Measurements from ENCODE around the gene COA6.
"Not testable (repeated sequence)": the region's sequence is repeated elsewhere in the genome, so short reads cannot be mapped to it uniquely, and the experiment has no call there.

The COA6 gene

DNA sequence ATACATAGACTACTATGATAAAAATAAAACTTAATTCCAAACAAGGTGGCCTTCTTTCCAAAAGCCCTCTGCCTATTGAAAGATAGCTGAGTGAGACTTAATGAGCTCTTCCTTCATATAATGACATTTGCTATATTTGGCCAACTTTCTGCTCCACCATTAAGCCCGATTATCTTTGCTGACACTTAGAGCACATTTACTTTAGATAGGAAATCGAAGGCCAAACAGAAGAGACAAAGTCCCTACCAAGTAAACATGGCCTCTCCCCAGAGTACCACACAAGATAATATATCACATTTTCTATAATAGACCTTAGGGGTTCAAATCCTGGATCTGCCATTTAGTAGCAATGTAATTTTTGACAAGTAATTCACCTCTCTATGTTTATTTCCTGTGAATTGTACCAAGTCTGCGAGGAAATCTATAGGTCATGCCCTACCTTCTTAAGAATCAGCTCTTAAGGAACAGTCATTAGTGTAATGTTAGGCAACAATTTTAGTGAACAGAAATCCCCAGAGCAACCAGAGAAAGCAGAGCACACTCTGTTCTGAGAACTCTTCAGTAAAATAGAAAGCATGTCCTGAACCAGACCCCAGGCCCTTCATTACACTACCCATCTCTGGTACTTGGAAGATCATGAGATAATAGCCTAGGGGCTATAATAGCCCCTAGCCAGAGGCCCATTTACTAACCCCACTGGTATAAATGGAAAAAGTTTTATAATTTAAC, 17.3 kb upstream of the COA6 start:
- TF ChIP-seq, protein P1, sequence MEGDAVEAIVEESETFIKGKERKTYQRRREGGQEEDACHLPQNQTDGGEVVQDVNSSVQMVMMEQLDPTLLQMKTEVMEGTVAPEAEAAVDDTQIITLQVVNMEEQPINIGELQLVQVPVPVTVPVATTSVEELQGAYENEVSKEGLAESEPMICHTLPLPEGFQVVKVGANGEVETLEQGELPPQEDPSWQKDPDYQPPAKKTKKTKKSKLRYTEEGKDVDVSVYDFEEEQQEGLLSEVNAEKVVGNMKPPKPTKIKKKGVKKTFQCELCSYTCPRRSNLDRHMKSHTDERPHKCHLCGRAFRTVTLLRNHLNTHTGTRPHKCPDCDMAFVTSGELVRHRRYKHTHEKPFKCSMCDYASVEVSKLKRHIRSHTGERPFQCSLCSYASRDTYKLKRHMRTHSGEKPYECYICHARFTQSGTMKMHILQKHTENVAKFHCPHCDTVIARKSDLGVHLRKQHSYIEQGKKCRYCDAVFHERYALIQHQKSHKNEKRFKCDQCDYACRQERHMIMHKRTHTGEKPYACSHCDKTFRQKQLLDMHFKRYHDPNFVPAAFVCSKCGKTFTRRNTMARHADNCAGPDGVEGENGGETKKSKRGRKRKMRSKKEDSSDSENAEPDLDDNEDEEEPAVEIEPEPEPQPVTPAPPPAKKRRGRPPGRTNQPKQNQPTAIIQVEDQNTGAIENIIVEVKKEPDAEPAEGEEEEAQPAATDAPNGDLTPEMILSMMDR (IDR thresholded peaks at IDR 0.05; ENCODE audit: insufficient read depth, missing control alignments), result no peak
- FAIRE-seq (peak; percentile 93), DNase-seq (ENCODE audit: insufficient read length, low spot score) (no peak)

DNA sequence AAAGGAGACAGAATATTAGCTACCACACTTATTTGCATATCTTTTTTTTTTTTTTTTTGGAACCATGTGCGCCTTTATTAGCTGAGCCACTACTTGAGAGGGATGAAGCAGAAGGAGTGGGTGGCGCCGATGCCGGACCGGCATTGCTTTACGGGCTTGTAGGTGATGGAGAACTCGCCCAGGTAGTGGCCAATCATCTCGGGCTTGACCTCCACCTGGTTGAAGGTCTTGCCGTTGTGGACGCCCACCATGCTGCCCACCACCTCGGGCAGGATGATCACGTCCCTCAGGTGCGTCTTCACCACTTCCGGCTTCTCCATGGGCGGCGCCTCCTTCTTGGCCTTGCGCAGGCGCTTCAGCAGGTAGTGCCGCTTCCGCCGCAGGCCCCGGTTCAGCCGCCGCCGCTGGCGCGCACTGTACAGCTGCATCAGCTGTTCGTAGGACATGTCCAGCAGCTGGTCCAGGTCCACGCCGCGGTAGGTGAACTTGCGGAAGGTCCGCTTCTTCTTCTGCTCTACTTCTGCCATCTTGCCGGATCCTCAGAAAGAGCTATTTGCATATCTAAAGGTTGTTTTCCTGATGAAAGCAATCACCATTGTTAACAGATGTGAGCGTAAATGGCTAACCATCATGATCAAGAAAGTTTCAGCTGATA, 16.5 kb upstream of the COA6 start:
- FAIRE-seq, result peak; percentile 80

DNA sequence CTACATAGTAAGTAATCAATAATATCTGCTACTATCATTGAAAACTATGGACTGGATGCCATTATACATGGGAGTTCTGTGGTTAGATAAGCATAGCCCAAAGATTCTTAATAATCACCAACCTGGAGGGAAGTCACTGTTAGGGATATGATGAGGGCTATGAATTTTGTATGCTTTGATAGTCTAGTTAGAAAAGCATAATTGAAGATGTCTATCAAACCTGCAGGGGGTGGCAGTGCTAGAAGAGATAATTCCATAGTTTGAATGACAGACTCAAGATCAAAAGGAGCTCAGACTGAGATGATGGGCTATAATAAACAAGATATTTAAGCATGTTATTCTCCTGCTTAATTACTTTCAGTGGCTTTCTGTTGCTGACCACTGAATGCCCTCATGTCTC, 15.4 kb upstream of the COA6 start:
- FAIRE-seq (peak; percentile 71), DNase-seq (ENCODE audit: insufficient read length, low spot score) (no peak)
- TF ChIP-seq, protein P1 (IDR thresholded peaks at IDR 0.05; ENCODE audit: insufficient read depth, missing control alignments), result no peak

More for the DNA sequence above, 16.5 kb upstream of the COA6 start:
- not testable (repeated sequence) for DNase-seq (ENCODE audit: insufficient read length, low spot score)

DNA sequence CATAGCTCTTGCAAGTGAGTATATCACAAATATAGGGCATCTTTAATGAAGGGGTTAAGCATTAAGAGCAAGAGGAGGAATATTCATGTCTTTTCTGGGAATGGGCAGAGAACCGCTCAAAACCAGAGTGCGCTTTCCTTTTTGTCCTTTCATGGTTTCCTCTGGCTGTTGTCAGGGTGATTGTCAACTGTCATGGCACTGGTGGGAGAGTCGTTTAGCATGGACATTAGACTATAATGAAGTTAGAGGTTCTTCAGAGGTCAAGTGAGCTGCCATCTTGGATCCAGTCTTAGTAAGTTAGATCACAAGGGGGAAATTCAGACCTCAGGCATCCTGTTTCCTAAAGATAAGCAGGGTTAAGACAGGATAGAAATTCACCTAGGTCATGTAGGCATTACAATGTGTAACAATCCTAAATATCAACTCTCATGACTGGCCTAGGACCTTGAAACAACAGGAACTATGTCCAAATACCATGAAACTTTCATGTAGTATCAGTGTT, 12.1 kb upstream of the COA6 start:
- FAIRE-seq (peak; percentile 41), DNase-seq (ENCODE audit: insufficient read length, low spot score) (no peak)
- TF ChIP-seq, protein P1 (IDR thresholded peaks at IDR 0.05; ENCODE audit: insufficient read depth, missing control alignments), result no peak

DNA sequence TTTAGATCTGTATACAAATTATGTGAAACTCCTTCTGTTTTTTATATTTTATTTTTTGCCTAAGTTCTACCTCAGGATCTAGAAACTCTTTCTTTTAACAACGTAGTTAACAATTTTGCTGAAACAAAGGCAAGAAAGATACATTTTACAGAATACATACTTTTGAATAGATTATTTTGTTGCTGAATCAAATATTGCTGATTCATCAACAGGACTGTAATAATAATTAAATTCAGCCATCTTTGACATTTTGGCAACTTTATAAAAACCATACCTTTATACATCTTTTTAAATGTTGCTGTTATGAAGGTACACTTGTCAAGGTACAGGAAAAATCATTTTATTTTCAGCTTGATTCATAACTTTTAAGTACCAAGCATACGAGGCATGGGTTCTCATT, 10.7 kb upstream of the COA6 start:
- FAIRE-seq (peak; percentile 67), DNase-seq (ENCODE audit: insufficient read length, low spot score) (no peak)
- TF ChIP-seq, protein P1 (IDR thresholded peaks at IDR 0.05; ENCODE audit: insufficient read depth, missing control alignments), result no peak

DNA sequence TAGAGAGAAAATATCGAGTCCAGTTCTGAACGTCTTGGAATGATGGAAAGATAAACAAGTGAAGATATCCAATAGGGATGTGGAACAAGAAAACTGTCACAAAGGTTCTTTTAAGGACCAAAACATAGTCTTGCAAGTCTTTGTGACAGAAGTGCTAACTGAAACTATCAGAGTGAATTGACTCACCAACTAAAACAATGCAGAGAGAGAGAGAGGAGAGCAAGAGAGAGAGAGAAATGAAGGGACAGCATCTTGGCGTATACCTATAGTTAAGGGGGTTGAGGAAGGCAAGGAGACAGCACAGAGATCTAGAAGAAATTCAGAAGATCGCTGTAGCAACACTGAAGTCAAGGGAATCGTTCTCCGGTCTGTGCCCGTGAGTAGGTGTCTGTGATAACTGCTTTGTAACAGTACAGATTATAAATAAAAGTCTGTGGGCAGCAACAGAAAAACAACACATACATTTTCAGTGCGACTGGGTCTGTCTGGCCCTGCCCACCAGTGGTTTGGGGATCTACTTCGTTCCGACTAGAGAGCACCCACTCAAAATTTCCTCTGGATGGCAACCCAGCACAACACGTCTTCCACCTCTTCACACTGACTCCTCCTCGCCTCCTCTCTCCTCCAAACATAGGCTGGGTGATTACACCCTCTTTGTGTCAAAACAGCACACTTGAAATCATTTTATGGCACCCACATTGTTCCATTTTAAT, 4.8 kb upstream of the COA6 start:
- FAIRE-seq, result no peak

DNA sequence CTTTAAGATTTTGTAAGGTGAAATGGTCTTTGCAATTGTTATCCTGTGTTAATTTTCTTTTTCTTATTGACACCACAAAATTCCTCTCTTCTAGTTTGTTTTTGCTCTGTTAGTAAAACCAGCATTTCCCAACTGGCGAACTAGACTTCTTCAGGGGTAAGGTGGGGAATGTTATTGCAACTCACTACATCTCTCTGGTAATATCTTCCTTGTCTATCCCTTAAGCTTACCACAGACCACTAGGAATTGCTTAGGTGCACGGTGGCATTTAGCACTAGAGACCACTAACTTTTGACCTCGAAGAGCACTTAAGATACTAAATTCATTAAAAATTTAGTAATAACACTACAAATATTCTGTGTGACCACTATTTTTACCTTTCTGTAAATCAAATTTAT, 4.2 kb upstream of the COA6 start:
- FAIRE-seq, result no peak
- TF ChIP-seq, protein P1 (IDR thresholded peaks at IDR 0.05; ENCODE audit: insufficient read depth, missing control alignments), result no peak
- no peak for DNase-seq (ENCODE audit: insufficient read length, low spot score)

More for the DNA sequence above, 4.8 kb upstream of the COA6 start:
- no peak for DNase-seq (ENCODE audit: insufficient read length, low spot score)
- TF ChIP-seq, protein P1 (IDR thresholded peaks at IDR 0.05; ENCODE audit: insufficient read depth, missing control alignments), result no peak
